NCI-H446 treated with DMSO at 0.1 percent for 48 hours (cell line): Measurements from ENCODE around the gene NGB.

ENCODE experiments used
- DNase-seq: peaks from one replicate; lab custom pipeline; 2025; lab: John Stamatoyannopoulos, UW

The NGB gene

DNA sequence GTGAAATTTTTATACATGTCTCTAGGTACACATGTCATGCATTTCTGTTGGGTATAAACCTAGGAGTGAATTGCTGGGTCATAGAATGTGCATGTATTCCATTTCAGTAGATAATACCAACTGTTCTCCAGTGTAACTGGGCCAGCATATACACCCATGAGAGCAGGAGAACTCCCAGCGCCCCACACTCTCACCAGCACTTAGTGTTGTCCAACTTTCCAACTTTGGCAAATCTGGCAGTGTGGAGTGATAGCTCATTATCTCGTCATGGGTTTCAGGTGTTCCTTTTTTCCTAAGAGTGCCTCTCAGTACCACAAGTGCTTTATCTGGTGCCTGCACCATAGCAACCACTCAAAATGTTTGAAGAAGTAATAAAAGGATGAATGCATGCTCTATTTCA is 40.1 kb downstream of the NGB start:
- DNase-seq, result no peak

DNA sequence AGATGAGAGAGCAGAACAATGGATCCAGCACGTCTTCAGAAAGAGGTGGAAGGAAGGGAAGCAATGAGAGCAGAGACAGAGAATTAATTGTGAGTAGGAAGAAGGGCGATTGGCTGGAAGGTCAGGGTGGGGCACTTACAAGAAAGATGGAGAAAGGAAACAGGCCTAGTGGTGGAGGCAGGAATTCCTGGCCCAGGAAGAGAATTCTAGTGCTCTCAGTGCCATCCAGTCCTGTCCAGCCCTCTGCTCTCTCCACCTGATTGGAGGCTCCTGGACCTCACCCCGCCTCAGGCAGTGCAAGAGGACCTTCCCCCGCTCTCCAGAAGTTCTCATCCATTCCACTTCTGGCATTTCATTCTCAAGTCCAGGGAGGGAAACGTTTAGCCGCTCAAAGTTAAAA is 43.0 kb downstream of the NGB start:
- DNase-seq, result no peak

DNA sequence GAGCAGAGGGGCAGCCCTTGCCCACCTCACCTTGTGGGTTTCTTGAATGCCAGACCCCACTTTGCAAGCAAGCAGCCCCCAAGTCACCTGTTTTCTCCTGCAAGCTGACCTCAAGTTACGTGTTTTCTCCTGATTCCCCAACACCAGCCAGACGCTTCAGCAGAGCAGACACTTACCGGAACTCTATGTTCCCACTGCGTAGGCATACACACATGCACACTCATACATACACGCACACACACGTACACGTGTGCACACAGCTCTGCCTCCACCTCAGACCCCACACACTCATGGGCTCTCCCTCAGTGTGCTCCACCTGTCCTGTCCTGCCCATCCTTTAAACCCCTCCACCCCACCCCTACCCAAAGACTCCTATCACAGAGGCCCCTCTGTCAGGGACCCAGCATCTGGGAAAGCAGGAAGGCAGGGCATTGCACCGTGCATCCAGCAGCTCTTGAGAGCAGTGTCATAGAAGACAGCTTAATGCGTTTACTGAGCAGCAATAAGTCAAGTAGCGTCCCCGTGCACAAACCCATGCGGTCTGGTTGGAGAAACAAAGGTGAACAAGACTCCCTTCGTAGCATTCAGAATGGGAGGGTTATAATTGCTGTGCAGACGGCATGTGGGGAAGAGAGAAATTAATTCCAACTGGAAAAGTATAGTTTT is 45.0 kb downstream of the NGB start:
- DNase-seq, result no peak

DNA sequence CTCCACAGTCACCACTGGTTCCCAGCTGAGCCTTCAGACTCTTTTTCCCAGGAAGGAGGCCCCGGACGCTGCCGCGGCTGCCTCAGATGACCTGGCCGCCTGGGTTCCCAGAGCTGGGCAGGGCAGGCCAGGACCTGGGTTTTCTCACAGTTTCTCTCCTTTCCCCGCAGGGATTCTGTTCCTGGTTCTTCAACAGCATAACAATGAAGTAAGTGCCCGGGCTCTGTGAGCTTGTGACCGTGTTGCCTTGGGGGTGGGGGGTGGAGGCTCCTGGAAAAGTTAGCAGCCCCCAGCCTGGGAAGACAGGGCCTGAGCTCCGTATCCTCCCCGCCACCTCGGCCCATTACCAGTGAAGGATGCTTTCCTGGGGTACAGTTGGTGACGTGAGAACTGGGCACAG is 45.8 kb downstream of the NGB start:
- DNase-seq, result no peak

DNA sequence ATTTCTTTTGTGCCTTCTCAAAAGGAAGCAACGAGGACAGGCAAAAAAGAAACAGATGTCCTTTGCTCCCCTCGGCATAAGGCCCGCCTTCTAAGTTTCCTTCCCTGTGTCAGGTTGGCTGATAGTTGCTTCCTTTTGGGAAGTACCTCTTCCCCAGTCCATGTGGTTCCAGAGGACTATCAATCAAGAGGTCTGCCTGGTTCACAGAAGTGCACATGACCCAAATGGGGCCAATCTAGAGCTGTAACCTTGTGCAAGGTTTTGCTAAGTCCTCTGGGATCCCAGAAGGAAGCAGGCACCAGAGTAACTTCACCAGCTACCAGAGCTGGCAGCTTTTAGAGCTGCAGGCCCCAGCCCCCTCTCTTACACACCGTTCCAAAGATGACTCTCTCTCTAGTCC is 46.8 kb downstream of the NGB start:
- DNase-seq, result no peak

DNA sequence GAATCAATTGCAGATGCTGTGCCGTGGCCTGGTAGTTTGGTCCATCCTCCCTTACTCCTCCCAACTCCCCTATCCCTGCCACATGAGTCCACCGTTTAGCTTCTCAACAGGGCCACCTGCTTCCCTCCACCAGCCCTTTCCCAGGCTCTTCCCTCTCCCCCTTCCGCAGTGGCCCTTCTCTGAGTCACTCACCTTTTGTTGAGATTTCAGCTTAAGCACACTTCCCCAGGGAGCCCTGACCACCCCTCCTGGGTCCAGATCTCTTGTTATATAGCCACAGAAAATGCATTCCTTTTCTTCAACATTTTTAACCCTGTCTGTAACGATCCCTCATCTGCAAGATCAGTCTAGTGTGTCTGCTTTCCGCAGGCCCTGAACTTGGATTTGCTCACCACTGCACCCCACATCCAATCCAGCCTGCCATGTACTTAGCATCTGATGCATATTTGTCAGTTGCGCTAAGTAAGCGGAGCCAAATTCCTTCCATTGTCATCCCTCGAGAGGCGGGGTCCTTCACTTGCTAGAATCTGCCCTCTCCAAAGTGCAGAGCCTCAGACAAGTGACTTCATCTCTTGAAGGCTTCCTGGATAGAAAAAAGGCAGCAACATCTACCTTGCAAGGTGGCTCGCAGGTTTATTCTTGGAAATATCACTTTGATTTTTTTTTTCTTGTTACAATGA is 48.3 kb downstream of the NGB start:
- no peak for DNase-seq

DNA sequence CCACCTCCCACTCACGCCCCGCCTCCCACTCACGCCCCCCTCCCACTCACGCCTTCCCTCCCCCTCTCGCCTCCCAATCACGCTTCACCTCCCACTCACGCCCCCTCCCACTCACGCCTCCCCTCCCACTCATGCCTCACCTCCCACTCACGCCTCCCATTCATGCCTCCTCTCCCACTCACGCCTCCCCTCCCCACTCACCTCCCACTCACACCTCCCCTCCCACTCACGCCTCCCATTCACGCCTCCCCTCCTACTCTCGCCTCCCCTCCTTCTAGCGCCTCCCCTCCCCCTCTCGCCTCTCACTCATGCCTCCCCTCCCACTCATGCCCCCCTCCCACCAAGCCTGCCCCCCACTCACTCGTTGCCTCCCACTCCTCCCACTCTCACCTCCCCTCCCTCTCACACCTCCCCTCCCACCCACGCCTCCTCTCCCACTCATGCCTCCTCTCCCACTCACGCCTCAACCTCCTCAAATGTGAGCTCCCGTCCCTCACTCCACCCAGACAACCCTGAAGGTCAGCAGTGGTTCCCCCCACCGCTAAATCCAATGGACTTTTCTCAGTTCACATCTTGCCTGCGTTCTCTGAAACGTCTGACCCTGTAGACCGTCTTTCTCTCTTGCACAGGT is 49.6 kb downstream of the NGB start:
- DNase-seq, result no peak

DNA sequence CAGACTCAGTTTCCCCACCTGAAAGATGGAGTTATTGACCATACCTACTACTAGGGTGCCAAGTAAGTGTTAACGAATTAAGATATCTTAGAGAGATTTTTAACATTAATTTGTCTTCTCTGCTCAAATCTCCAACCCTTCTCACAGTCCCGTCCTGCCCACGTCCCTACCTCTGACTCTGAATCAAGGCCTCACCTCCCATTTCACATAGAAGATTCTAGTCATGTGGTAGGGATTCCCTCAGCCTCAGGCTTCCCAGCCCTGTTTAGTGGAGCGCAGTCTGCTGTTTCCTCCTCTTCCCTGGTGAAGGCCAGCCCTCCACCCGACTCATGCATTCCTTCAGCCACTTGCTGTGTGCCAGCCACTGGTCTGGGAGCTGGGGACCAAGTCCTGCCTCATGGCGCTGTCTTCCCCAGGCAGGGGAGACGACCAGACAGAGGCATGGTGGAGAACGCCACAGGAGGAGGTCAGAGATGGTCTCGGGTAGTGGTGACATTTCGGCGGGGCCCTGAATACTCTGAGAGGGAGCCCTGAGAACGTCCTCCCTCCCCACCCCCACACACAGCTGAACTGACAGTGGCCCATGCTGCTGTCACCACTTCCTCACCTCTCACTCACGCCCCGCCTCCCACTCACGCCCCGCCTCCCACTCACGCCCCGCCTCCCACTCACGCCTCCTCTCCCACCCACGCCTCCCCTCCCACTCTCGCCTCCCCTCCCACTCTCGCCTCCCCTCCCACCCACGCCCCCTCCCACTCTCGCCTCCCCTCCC is 50.6 kb downstream of the NGB start:
- DNase-seq, result no peak

DNA sequence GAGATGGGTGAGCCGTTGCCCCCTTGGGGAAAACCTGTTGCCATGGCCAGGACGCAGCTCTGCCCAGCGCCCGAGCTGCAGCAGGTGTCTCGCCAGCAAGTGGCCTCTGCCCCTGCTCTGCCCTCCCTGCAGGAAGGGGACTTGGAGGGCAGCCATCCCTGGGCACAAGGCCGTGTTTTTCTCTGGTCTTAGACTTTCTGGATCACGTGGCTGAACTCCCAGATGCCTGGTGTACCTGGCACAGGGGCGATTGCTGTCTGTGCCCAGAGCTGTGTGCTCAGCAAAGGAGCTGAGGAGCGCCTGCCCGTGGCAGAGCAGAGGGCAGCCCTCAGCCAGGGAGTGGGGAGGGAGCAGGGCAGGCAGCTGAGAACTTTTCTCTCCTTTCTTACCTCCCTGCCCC is 51.4 kb downstream of the NGB start:
- DNase-seq, result no peak

DNA sequence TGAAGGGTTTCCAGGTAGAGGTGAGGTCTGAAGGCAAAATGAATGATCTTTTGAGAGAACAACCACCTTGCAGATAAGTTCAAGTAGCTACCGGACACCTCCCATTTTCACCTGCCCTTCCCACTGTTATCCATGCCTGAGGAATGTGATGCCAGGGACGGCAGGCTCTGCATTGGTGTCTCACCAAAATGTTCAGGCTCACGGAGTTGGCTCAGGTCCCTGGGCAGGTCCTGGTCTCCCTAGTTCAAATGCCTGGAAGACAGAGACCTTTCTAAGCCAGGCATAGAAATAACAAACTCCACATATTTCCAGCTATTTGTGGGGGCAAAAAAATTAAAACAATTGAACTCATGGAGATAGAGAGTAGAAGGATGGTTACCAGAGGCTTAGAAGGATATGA is 53.5 kb downstream of the NGB start:
- DNase-seq, result no peak
